Activated CD4-positive, alpha-beta memory T cell treated with anti-CD3 and anti-CD28 coated beads, Interleukin-2, amount 10 ng/mL, durations not matched to agents 7 days and 5 days (primary cell): ENCODE results near the gene CLDN12. TPM values are rescaled to one million over a fixed set of nuclear protein-coding genes. Genes with fewer than 3 reads are reported as not detected.

ENCODE experiments used
- CTCF ChIA-PET: fragments of 350-600 bp; sonication (Branson Sonifier 250); formaldehyde crosslinking; loops from one replicate; lab custom pipeline; 2021; ENCODE audit warnings: antibody characterized with exemption, inconsistent platforms; lab: Charles Lee
- POLR2A ChIA-PET: fragments of 350-600 bp; sonication (Branson Sonifier 250); formaldehyde crosslinking; loops from one replicate; lab custom pipeline; 2021; ENCODE audit warnings: antibody characterized with exemption; lab: Charles Lee
- DNase-seq: peaks from one replicate; pipeline ENCODE4 v3.0.0-alpha.2; 2020
- H3K27ac Mint-ChIP-seq: one replicate; pipeline ENCODE4 v1.8.0; 2021; ENCODE audit warnings: mild to moderate bottlenecking, mixed read lengths
- H3K27me3 Mint-ChIP-seq: one replicate; pipeline ENCODE4 v1.8.0; 2021; ENCODE audit warnings: mixed read lengths
- H3K36me3 Mint-ChIP-seq: one replicate; pipeline ENCODE4 v1.8.0; 2021; ENCODE audit warnings: low read depth, mixed read lengths
- H3K4me1 Mint-ChIP-seq: one replicate; pipeline ENCODE4 v1.8.0; 2021; ENCODE audit warnings: mixed read lengths
- H3K4me3 Mint-ChIP-seq: one replicate; pipeline ENCODE4 v1.8.0; 2021; ENCODE audit warnings: mild to moderate bottlenecking, mixed read lengths
- H3K9me3 Mint-ChIP-seq: one replicate; pipeline ENCODE4 v1.8.0; 2021; ENCODE audit warnings: mixed read lengths
- total RNA-seq, 2 experiments: library from RNA; stranded (reverse); gene quantifications; one replicate each; pipeline ENCODE4 v1.2.3, GENCODE V29; 2021

CLDN12 gene
- total RNA-seq = 1 to 10 TPM; 6.0 to 6.7 TPM

GRCh38 chr7:90403174-90404113 lies at the start of gene CLDN12:
Gene CLDN12, plus strand, starts transcription at chr7:90403461. Its CDS starts 9,216 bp downstream, at chr7:90412677.
- CTCF ChIA-PET = interaction anchor here (0.5 to 2.0 kb wide), 4 partner anchors 8 to 249 kb away, joined by 3 to 12 read pairs (median 6); partner anchors contain the start of genes GTPBP10 and STEAP1
- Mint-ChIP-seq H3K4me3 (peak within 1 kb of the TSS; percentile 90), H3K27me3 (peaks cover 25% of the 10 kb centered on the region), H3K4me1 (peaks cover 11% of the 10 kb centered on the region), H3K27ac (peak within 1 kb of the TSS; percentile 79), H3K36me3 (peaks cover 11% of the 10 kb centered on the region), H3K9me3 (peaks cover under 1% of the 10 kb centered on the region)
- DNase-seq = peak; percentile 85
- POLR2A ChIA-PET = interaction anchor here (1.0 to 1.9 kb wide), 5 partner anchors 12 to 58 kb away, joined by 3 to 17 read pairs (median 4); partner anchors contain the start of gene GTPBP10

- no peaks in the 10 kb centered on the region for H3K4me1 Mint-ChIP-seq
- DNase-seq = no peak
- H3K4me3 Mint-ChIP-seq = no peak overlapping the region
- no peaks in the 10 kb centered on the region for H3K9me3 Mint-ChIP-seq
- no peak overlapping the region for H3K27ac Mint-ChIP-seq
- ChIA-PET POLR2A (interaction anchor here (1.5 kb wide), 1 partner anchor 37 kb away, joined by 5 read pairs; the partner anchor contains the start of gene GTPBP10), CTCF (no interaction called here)
- H3K36me3 Mint-ChIP-seq = peaks cover 61% of the 10 kb centered on the region
- no peaks in the 10 kb centered on the region for H3K27me3 Mint-ChIP-seq
These were observed 19.8 kb upstream of the CLDN12 start for GRCh38 chr7:90383422-90383821.

- H3K9me3 Mint-ChIP-seq = no peaks in the 10 kb centered on the region
- no peak overlapping the region for H3K4me3 Mint-ChIP-seq
- H3K27me3 Mint-ChIP-seq = no peaks in the 10 kb centered on the region
- H3K4me1 Mint-ChIP-seq = no peaks in the 10 kb centered on the region
- no peak overlapping the region for H3K27ac Mint-ChIP-seq
- peaks cover 59% of the 10 kb centered on the region for H3K36me3 Mint-ChIP-seq
- POLR2A ChIA-PET = interaction anchor here (1.5 kb wide), 1 partner anchor 38 kb away, joined by 5 read pairs; the partner anchor contains the start of gene GTPBP10
- no peak for DNase-seq
- CTCF ChIA-PET = no interaction called here
These were observed 19.4 kb upstream of the CLDN12 start for GRCh38 chr7:90383861-90384260.

GRCh38 chr7:90384433-90384832 lies 18.8 kb upstream of the CLDN12 start:
- H3K27ac Mint-ChIP-seq = no peak overlapping the region
- ChIA-PET CTCF (no interaction called here), POLR2A (interaction anchor here (1.5 kb wide), 1 partner anchor 38 kb away, joined by 5 read pairs; the partner anchor contains the start of gene GTPBP10)
- no peak overlapping the region for H3K4me3 Mint-ChIP-seq
- DNase-seq = no peak
- H3K4me1 Mint-ChIP-seq = no peaks in the 10 kb centered on the region
- H3K27me3 Mint-ChIP-seq = no peaks in the 10 kb centered on the region
- no peaks in the 10 kb centered on the region for H3K9me3 Mint-ChIP-seq
- H3K36me3 Mint-ChIP-seq = peaks cover 54% of the 10 kb centered on the region

- no peak overlapping the region for H3K4me3 Mint-ChIP-seq
- CTCF ChIA-PET = no interaction called here
- H3K36me3 Mint-ChIP-seq = peaks cover 34% of the 10 kb centered on the region
- H3K9me3 Mint-ChIP-seq = peaks cover 2% of the 10 kb centered on the region
- H3K27me3 Mint-ChIP-seq = no peaks in the 10 kb centered on the region
- no peak overlapping the region for H3K27ac Mint-ChIP-seq
- POLR2A ChIA-PET = no interaction called here
- H3K4me1 Mint-ChIP-seq = no peaks in the 10 kb centered on the region
- DNase-seq = no peak
These were observed 15.6 kb upstream of the CLDN12 start for GRCh38 chr7:90387470-90388240.

GRCh38 chr7:90390926-90391325 lies 12.3 kb upstream of the CLDN12 start:
- Mint-ChIP-seq H3K27me3 (no peaks in the 10 kb centered on the region), H3K4me3 (no peak overlapping the region)
- CTCF ChIA-PET = interaction anchor here (1.0 kb wide), 1 partner anchor 45 kb away, joined by 3 read pairs; no protein-coding TSS in a partner anchor

GRCh38 chr7:90391488-90391887 lies 11.8 kb upstream of the CLDN12 start:
- Mint-ChIP-seq H3K4me1 (no peaks in the 10 kb centered on the region), H3K4me3 (no peak overlapping the region), H3K36me3 (peaks cover 4% of the 10 kb centered on the region), H3K27ac (no peak overlapping the region), H3K27me3 (no peaks in the 10 kb centered on the region), H3K9me3 (peaks cover 5% of the 10 kb centered on the region)
- ChIA-PET POLR2A (interaction anchor here (1.5 kb wide), 1 partner anchor 12 kb away, joined by 3 read pairs; the partner anchor contains the start of gene CLDN12), CTCF (no interaction called here)
- no peak for DNase-seq

More at GRCh38 chr7:90390926-90391325, 12.3 kb upstream of the CLDN12 start:
- Mint-ChIP-seq H3K4me1 (no peaks in the 10 kb centered on the region), H3K27ac (no peak overlapping the region), H3K9me3 (peaks cover 2% of the 10 kb centered on the region), H3K36me3 (peaks cover 9% of the 10 kb centered on the region)
- no peak for DNase-seq
- POLR2A ChIA-PET = interaction anchor here (1.5 kb wide), 1 partner anchor 13 kb away, joined by 3 read pairs; the partner anchor contains the start of gene CLDN12

- POLR2A ChIA-PET = no interaction called here
- H3K27ac Mint-ChIP-seq = no peak overlapping the region
- no peaks in the 10 kb centered on the region for H3K4me1 Mint-ChIP-seq
- CTCF ChIA-PET = no interaction called here
- peaks cover 8% of the 10 kb centered on the region for H3K9me3 Mint-ChIP-seq
- no peak for DNase-seq
- H3K36me3 Mint-ChIP-seq = no peaks in the 10 kb centered on the region
- no peak overlapping the region for H3K4me3 Mint-ChIP-seq
- peaks cover 18% of the 10 kb centered on the region for H3K27me3 Mint-ChIP-seq
These were observed 6.8 kb upstream of the CLDN12 start for GRCh38 chr7:90396420-90396819.

- DNase-seq = no peak
- ChIA-PET POLR2A (no interaction called here), CTCF (interaction anchor here (1.0 kb wide), 1 partner anchor 25 kb away, joined by 3 read pairs; no protein-coding TSS in a partner anchor)
- H3K9me3 Mint-ChIP-seq = peaks cover 4% of the 10 kb centered on the region
- H3K4me3 Mint-ChIP-seq = no peak overlapping the region
- peaks cover 11% of the 10 kb centered on the region for H3K4me1 Mint-ChIP-seq
- peaks cover 25% of the 10 kb centered on the region for H3K27me3 Mint-ChIP-seq
- peaks cover 5% of the 10 kb centered on the region for H3K36me3 Mint-ChIP-seq
- no peak overlapping the region for H3K27ac Mint-ChIP-seq
These were observed 1.3 kb upstream of the CLDN12 start for GRCh38 chr7:90401989-90402388.

- peaks cover 4% of the 10 kb centered on the region for H3K9me3 Mint-ChIP-seq
- peaks cover 9% of the 10 kb centered on the region for H3K36me3 Mint-ChIP-seq
- ChIA-PET POLR2A (interaction anchor here (1.0 to 1.9 kb wide), 4 partner anchors 13 to 57 kb away, joined by 4 to 17 read pairs (median 4); partner anchors contain the start of gene GTPBP10), CTCF (interaction anchor here (1.6 to 2.0 kb wide), 2 partner anchors 57 to 249 kb away, joined by 5 to 12 read pairs; partner anchors contain the start of genes GTPBP10 and STEAP1)
- peak overlapping the region; percentile 90 for H3K4me3 Mint-ChIP-seq
- H3K27ac Mint-ChIP-seq = peak overlapping the region; percentile 79
- DNase-seq = no peak
- H3K4me1 Mint-ChIP-seq = peaks cover 11% of the 10 kb centered on the region
- peaks cover 25% of the 10 kb centered on the region for H3K27me3 Mint-ChIP-seq
These were observed 482 bp upstream of the CLDN12 start for GRCh38 chr7:90402785-90403173.

- Mint-ChIP-seq H3K27ac (peak overlapping the region; percentile 79), H3K9me3 (no peaks in the 10 kb centered on the region), H3K4me1 (peaks cover 11% of the 10 kb centered on the region), H3K4me3 (peak overlapping the region; percentile 90), H3K27me3 (peaks cover 22% of the 10 kb centered on the region), H3K36me3 (peaks cover 11% of the 10 kb centered on the region)
- DNase-seq = no peak
- ChIA-PET CTCF (no interaction called here), POLR2A (no interaction called here)
These were observed 1.5 kb downstream of the CLDN12 start for GRCh38 chr7:90404777-90405176.

GRCh38 chr7:90407484-90407821 lies 4.2 kb downstream of the CLDN12 start:
- H3K4me1 Mint-ChIP-seq = peaks cover 11% of the 10 kb centered on the region
- H3K27ac Mint-ChIP-seq = no peak overlapping the region
- POLR2A ChIA-PET = no interaction called here
- no peaks in the 10 kb centered on the region for H3K9me3 Mint-ChIP-seq
- no peaks in the 10 kb centered on the region for H3K27me3 Mint-ChIP-seq
- H3K36me3 Mint-ChIP-seq = peaks cover 11% of the 10 kb centered on the region
- H3K4me3 Mint-ChIP-seq = no peak overlapping the region
- CTCF ChIA-PET = no interaction called here
- no peak for DNase-seq
